K562 (cell line): Measurements from ENCODE around the gene TMEM41A. TPM values are rescaled to one million over a fixed set of nuclear protein-coding genes. Genes with fewer than 3 reads are reported as not detected.

Source experiments
- BCOR ChIP-seq: fragments of 450-650 bp; IDR thresholded peaks from 2 replicates; pipeline ENCODE4 v1.6.1; 2016
- CBX1 ChIP-seq: sonication (generic); IDR thresholded peaks from 2 replicates; pipeline ENCODE4 v1.6.1; 2016; ENCODE audit warnings: antibody characterized with exemption, low read depth, mild to moderate bottlenecking
- FOXA1 ChIP-seq: fragments of 450-650 bp; IDR thresholded peaks from 2 replicates; pipeline ENCODE4 v1.6.1; 2016; ENCODE audit warnings: mild to moderate bottlenecking, borderline replicate concordance
- GATAD2A ChIP-seq: fragments of 450-650 bp; IDR thresholded peaks from 2 replicates; pipeline ENCODE4 v1.6.1; 2017
- HDAC3 ChIP-seq: fragments of 450-650 bp; IDR thresholded peaks from 2 replicates; pipeline ENCODE4 v1.6.1; 2018; ENCODE audit warnings: borderline replicate concordance, mild to moderate bottlenecking, moderate library complexity; ENCODE audit not compliant: partially characterized antibody
- ILK ChIP-seq: fragments of 450-650 bp; IDR thresholded peaks from 2 replicates; pipeline ENCODE4 v1.6.1; 2016; ENCODE audit warnings: missing genetic modification characterization, low read depth, mild to moderate bottlenecking, missing compliant biosample characterization, moderate library complexity, borderline replicate concordance
- KLF10 ChIP-seq: fragments of 250-450 bp; sonication (Bioruptor Pico); IDR thresholded peaks from 2 replicates; pipeline ENCODE4 v1.6.1; 2021; ENCODE audit warnings: matching md5 sums
- MAFK ChIP-seq: IDR thresholded peaks from 2 replicates; pipeline ENCODE4 v1.6.1; 2011; ENCODE audit warnings: low read length, improper control_type of control experiment
- NBN ChIP-seq: fragments of 450-650 bp; IDR thresholded peaks from 2 replicates; pipeline ENCODE4 v1.6.1; 2016; ENCODE audit warnings: low read depth, mild to moderate bottlenecking
- NFE2L1 ChIP-seq: fragments of 450-650 bp; IDR thresholded peaks from 2 replicates; pipeline ENCODE4 v1.6.1; 2016; ENCODE audit warnings: missing genetic modification characterization, low read depth, mild to moderate bottlenecking, missing compliant biosample characterization, moderate library complexity, borderline replicate concordance
- NFRKB ChIP-seq: fragments of 450-650 bp; IDR thresholded peaks from 2 replicates; pipeline ENCODE4 v1.6.1; 2016; ENCODE audit warnings: low read depth
- OTX1 ChIP-seq: fragments of 450-650 bp; formaldehyde crosslinking; IDR thresholded peaks from 2 replicates; pipeline ENCODE4 v1.4.0; 2022; ENCODE audit warnings: mild to moderate bottlenecking
- PML ChIP-seq: IDR thresholded peaks from 2 replicates; pipeline ENCODE4 v1.6.1; 2012; ENCODE audit warnings: low read length, inconsistent platforms
- PPARD ChIP-seq: fragments of 250-450 bp; sonication (Bioruptor Pico); IDR thresholded peaks from 2 replicates; pipeline ENCODE4 v1.8.0; 2022; ENCODE audit warnings: inconsistent platforms, mild to moderate bottlenecking, moderate library complexity
- RBM25 ChIP-seq: fragments of 200-400 bp; formaldehyde crosslinking; IDR thresholded peaks from 2 replicates; pipeline ENCODE4 v1.6.1; 2018; ENCODE audit warnings: low read length, low read depth, moderate library complexity; ENCODE audit not compliant: severe bottlenecking
- SMARCC2 ChIP-seq: fragments of 450-650 bp; IDR thresholded peaks from 2 replicates; pipeline ENCODE4 v1.6.1; 2017; ENCODE audit warnings: antibody characterized with exemption, moderate library complexity, mild to moderate bottlenecking, low read depth
- SUPT5H ChIP-seq: fragments of 450-650 bp; IDR thresholded peaks from 2 replicates; pipeline ENCODE4 v1.6.1; 2016
- TCFL5 ChIP-seq: fragments of 250-450 bp; sonication (Bioruptor Pico); conservative IDR thresholded peaks from 2 replicates; pipeline ENCODE4 v1.6.1; 2021; ENCODE audit warnings: mild to moderate bottlenecking, moderate library complexity, matching md5 sums
- ZFP36 ChIP-seq: fragments of 150-350 bp; IDR thresholded peaks from 2 replicates; pipeline ENCODE4 v1.6.1; 2018; ENCODE audit warnings: low read length, low read depth; ENCODE audit not compliant: partially characterized antibody
- ZNF165 ChIP-seq: fragments of 250-450 bp; sonication (Bioruptor Pico); IDR thresholded peaks from 2 replicates; pipeline ENCODE4 v1.4.0; 2020; ENCODE audit warnings: borderline replicate concordance
- ZNF184 ChIP-seq: sonication (generic); formaldehyde crosslinking; IDR thresholded peaks from 2 replicates; pipeline ENCODE4 v1.5.0; 2020; ENCODE audit warnings: missing genetic modification reagents
- ZNF785 ChIP-seq: fragments of 250-450 bp; sonication (Bioruptor Pico); IDR thresholded peaks from 2 replicates; pipeline ENCODE4 v1.4.0; 2020; ENCODE audit warnings: mild to moderate bottlenecking
- polyA plus RNA-seq, 8 experiments: library from polyadenylated mRNA; depleted of rRNA in 4 of 8; stranded (reverse) in 5 of 8; unstranded in 3 of 8; fragments of >200 nt; fragmentation: Nextera tagmentation in 2 of 8; fragmentation: Illumina TruSeq in 1 of 8; extraction: Ambion mirVana in 2 of 8; extraction: Trizol in 1 of 8; gene quantifications; 2 replicates each; pipeline versions ENCODE4 v1.2.1 to v1.2.3, GENCODE V29; 2011 to 2014; ENCODE audit warnings: inconsistent platforms in 1 of 8, missing spikeins in 1 of 8
- total RNA-seq, 7 experiments: library from RNA; depleted of rRNA in 6 of 7; stranded (reverse); fragments of >200 nt in 6 of 7; fragmentation: Illumina TruSeq in 2 of 7; extraction: Trizol in 2 of 7; gene quantifications; 2 replicates each; pipeline versions ENCODE4 v1.2.1 to v1.2.3, GENCODE V29; 2011 to 2021; ENCODE audit warnings: low replicate concordance in 1 of 7
- TF ChIP-seq, protein P1 (sequence below): fragments of 250-450 bp; sonication (Bioruptor Pico); IDR thresholded peaks from 2 replicates; pipeline ENCODE4 v1.8.0; 2021; ENCODE audit warnings: moderate library complexity, mild to moderate bottlenecking, inconsistent platforms
- TF ChIP-seq, protein P2 (sequence below): fragments of 250-450 bp; sonication (Bioruptor Pico); IDR thresholded peaks from 2 replicates; pipeline ENCODE4 v1.8.0; 2022; ENCODE audit warnings: inconsistent platforms, mild to moderate bottlenecking, moderate library complexity, borderline replicate concordance

The TMEM41A gene
- total and polyA plus RNA-seq, 9 of the 15 experiments (the other 6 are each of a cell fraction or from before 2014, with no cell fraction given), result 22.5 to 65.9 (median 31.5) TPM

DNA sequence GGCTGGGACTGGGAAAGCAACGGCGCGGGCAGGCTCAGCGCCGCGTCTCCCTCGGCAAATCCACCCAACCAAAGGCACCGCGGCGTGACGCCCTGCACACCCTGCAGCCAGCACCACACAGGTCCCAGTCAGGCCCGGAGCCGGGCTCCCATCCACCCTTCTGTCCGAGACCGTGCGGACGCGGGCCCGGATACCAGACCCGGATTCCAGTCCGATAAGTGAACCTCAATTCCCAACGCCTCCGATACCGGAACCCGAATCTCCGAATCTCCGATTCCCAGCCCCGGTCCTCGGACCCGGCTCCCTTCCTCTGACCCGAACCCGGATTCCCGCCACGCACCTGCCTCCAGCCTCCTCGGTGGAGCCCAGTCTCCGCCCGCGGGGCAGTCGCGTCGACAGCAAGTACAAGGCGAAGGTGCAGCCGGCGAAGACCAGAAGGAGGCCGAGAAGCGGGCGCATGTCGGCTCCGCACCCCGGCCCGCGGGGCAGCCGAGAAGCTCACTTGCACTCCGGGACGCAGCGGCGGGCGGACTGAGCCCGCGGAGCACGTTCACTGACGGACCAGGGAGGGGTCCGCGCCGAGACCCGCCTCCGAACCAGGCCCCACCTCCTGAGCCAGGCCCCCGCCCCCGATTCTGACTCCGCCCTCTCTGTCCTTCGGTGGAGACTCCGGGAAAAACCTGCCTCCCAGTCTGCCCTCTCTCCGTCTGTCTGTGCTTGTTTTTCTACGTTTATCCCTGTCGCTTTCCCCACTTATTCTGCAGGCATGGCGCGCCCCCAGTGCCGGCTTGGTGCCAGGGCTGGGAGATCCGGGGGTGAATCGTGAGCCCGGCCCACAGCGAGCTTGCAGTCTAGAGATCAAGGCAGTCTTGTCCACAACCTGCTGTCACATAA, at the start of gene TMEM41A (continued):
- TF ChIP-seq TCFL5 (CRISPR knock-in tag) (no peak), SUPT5H (peak; percentile 92), GATAD2A (peak; percentile 67; the same call in 1 of the 2 replicates), ZFP36 (no peak), ZNF785 (no peak), HDAC3 (no peak), ZNF184 (no peak), NFRKB (peak; percentile 74), PML (peak; percentile 71), SMARCC2 (no peak), ILK (tag) (no peak), PPARD (CRISPR knock-in tag) (no peak), NFE2L1 (tag) (no peak), BCOR (peak; percentile 67), MAFK (no peak), CBX1 (peak; percentile 96), ZNF165 (CRISPR knock-in tag) (no peak), RBM25 (peak; percentile 18), KLF10 (no peak), OTX1 (CRISPR knock-in tag) (no peak), NBN (peak; percentile 68; the same call in 1 of the 2 replicates), FOXA1 (no peak)
- TF ChIP-seq, protein P1, sequence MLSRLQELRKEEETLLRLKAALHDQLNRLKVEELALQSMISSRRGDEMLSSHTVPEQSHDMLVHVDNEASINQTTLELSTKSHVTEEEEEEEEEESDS (CRISPR knock-in tag), result no peak
- TF ChIP-seq, protein P2, sequence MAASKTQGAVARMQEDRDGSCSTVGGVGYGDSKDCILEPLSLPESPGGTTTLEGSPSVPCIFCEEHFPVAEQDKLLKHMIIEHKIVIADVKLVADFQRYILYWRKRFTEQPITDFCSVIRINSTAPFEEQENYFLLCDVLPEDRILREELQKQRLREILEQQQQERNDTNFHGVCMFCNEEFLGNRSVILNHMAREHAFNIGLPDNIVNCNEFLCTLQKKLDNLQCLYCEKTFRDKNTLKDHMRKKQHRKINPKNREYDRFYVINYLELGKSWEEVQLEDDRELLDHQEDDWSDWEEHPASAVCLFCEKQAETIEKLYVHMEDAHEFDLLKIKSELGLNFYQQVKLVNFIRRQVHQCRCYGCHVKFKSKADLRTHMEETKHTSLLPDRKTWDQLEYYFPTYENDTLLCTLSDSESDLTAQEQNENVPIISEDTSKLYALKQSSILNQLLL, result no peak
